Measurements from ENCODE around the gene COX15.
"Not testable (repeated sequence)": the region's sequence is repeated elsewhere in the genome, so short reads cannot be mapped to it uniquely, and the experiment has no call there.

Gene COX15

DNA sequence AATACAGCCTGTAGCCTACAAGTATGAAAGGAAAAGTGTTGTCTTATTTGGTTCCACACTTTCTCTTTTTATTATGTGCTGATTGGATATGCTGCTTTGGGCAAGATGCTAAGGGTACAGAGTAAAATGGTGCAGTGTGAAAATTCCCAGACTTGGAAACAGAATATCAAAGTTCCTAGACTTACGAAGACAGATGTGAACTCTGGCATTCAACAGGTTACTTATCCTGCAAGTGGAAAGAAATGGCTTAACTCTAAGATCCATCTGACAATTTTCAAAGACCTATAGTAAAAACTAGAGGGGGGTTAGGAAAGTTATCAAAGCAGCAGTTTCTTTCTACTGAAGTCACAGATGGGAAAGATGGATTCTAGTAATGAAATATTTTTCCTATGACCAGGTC, 24.2 kb upstream of the COX15 start:
- H3K4me3 ChIP-seq (ENCODE audit: low read length) = no peak overlapping the region
- TF ChIP-seq, protein P1, sequence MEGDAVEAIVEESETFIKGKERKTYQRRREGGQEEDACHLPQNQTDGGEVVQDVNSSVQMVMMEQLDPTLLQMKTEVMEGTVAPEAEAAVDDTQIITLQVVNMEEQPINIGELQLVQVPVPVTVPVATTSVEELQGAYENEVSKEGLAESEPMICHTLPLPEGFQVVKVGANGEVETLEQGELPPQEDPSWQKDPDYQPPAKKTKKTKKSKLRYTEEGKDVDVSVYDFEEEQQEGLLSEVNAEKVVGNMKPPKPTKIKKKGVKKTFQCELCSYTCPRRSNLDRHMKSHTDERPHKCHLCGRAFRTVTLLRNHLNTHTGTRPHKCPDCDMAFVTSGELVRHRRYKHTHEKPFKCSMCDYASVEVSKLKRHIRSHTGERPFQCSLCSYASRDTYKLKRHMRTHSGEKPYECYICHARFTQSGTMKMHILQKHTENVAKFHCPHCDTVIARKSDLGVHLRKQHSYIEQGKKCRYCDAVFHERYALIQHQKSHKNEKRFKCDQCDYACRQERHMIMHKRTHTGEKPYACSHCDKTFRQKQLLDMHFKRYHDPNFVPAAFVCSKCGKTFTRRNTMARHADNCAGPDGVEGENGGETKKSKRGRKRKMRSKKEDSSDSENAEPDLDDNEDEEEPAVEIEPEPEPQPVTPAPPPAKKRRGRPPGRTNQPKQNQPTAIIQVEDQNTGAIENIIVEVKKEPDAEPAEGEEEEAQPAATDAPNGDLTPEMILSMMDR (IDR thresholded peaks at IDR 0.05; ENCODE audit: insufficient read depth, low read depth, low read length, missing control alignments) = no peak
- DNase-seq (ENCODE audit: low read depth) = no peak

DNA sequence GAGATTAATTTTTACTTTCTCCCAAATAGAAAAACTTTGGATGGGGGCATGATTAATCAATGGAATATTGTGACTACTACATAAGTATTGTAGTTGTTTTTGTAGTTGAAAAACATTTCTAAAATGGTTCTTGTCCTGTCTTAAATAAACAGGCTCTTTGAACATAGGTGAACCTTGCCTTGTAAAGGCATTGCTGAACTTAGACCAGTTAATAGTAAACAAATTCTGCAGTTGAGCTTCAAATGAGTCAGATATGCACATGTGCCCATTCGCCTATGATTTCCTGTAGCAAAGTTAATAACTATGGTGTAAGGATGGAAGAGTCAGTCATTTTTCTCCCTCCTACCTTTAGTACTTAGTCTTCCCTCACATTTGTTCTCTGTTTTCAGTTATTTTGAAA, 22.7 kb upstream of the COX15 start:
- peak; percentile 44 for DNase-seq (ENCODE audit: low read depth)
- TF ChIP-seq, protein P1 (IDR thresholded peaks at IDR 0.05; ENCODE audit: insufficient read depth, low read depth, low read length, missing control alignments) = no peak
- no peak overlapping the region for H3K4me3 ChIP-seq (ENCODE audit: low read length)

DNA sequence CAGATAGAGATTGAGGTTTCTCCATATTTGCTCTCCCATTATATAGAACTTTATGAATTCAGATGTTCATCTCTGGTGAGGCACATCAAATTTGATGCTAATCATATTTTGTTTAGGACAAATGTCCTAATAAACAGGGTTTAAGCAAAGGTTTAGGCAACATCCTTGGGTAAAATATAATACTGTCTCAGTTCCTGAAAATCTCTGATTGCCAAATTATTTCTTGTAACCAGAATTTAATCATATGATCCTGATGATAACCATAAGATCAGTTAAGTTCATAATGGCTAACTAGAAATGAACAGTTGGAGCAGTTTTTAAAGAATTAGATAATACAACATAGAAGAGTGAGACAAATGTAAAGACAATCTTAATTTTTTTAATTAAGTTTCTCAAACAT, 18.7 kb upstream of the COX15 start:
- TF ChIP-seq, protein P1 (IDR thresholded peaks at IDR 0.05; ENCODE audit: insufficient read depth, low read depth, low read length, missing control alignments) = no peak
- no peak for DNase-seq (ENCODE audit: low read depth)
- H3K4me3 ChIP-seq (ENCODE audit: low read length) = no peak overlapping the region

DNA sequence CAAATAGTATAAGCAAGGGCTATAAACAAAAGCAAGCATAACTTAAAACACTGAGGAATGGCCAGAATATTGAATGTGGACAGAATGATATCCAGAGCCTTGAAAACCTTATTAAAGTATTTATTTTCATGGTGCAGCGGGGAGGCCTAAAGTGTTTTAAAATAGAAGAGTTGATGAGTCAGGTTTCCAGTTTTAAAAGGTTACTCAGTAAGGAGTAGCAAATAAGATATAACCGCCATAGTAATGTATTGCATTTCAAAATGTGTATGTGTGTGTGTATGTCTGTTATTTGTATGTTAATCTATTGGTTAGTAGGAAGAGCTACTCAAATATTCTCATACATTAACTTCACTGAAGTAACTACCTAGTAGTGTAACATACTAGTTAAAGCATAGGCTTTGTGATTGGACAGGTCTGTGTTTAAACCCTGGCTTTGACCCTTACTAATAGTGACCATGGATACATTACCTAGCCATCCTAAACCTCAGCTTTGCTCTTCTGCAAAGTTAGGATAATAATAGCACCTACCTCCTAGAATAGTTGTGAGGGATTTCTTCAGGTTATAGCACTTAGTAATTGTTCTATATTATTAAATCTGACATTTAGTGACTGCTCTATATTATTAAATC, 17.0 kb upstream of the COX15 start:
- TF ChIP-seq, protein P1 (IDR thresholded peaks at IDR 0.05; ENCODE audit: insufficient read depth, low read depth, low read length, missing control alignments) = no peak
- no peak for DNase-seq (ENCODE audit: low read depth)
- no peak overlapping the region for H3K4me3 ChIP-seq (ENCODE audit: low read length)

DNA sequence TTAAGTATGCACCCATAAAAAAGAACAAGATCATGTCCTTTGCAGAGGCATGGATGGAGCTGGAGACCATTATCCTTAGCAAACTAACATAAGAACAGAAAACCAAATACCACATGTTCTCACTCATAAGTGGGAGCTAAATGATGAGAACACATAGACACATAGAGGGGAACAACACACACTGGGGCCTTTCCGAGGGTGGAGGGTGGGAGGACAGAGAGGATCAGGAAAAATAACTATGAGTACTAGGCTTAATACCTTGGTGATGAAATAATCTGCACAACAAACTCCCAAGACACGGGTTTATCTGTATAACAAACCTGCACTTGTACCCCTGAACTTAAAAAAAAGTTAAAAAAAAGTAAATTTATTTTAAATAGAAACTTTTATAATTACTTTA, 14.2 kb upstream of the COX15 start:
- H3K4me3 ChIP-seq (ENCODE audit: low read length); DNase-seq (ENCODE audit: low read depth): not testable (repeated sequence)

DNA sequence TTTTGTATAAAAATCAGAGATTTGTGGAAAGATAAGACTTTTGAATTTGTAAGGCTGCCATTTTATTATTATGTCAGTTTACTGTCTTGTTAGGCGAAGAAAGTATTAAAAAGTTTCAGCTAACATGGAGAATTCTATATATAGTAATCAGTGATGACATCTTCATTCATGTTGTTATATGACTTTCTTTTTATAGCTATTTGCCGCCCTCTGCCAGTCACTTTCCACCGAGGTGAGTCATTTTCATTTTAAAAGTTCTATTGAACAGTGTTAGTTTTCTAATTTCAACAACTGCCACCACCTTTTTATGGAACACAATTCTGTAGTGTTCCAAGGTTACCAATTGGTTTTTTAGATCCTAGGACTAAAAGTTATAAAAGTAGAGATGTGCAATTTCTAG, 11.9 kb upstream of the COX15 start:
- TF ChIP-seq, protein P1 (IDR thresholded peaks at IDR 0.05; ENCODE audit: insufficient read depth, low read depth, low read length, missing control alignments) = no peak
- no peak for DNase-seq (ENCODE audit: low read depth)

DNA sequence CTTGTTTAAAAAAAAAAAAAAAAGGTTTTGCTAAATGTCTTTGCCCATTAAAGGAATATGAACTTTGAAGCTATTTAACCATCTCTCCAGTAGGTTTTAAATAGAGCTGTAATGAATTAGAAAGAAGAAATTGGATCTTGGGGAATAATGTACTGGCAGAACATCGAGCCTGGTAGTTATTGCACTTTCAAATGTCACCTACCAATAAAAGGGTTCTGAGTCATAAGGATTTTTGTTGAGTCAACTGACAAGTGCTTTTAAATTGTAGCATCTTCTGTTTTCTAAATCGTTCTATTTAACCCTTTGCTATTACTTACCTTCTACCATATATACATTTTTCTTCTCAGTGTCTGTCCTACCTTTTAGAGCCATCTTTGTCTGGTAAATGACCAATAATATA, 10.8 kb upstream of the COX15 start:
- no peak for DNase-seq (ENCODE audit: low read depth)
- H3K4me3 ChIP-seq (ENCODE audit: low read length) = no peak overlapping the region
- TF ChIP-seq, protein P1 (IDR thresholded peaks at IDR 0.05; ENCODE audit: insufficient read depth, low read depth, low read length, missing control alignments) = no peak

More for the DNA sequence above, 11.9 kb upstream of the COX15 start:
- H3K4me3 ChIP-seq (ENCODE audit: low read length) = no peak overlapping the region
